ENCODE measurements around the gene WWOX.

Gene WWOX

GRCh38 chr16:78519896-78520295, 420.4 kb downstream of the WWOX start:
- no peak overlapping the region for H3K4me3 ChIP-seq (IDR thresholded peaks at IDR 0.05; ENCODE audit: insufficient read depth, low read depth, low read length)
- H4K20me1 ChIP-seq (ENCODE audit: insufficient read depth) = no peaks in the 10 kb centered on the region
- H3K4me1 ChIP-seq (ENCODE audit: low read depth, poor library complexity, severe bottlenecking) = no peaks in the 10 kb centered on the region
- no peaks in the 10 kb centered on the region for H3K79me2 ChIP-seq (ENCODE audit: insufficient read depth, low read depth)
- TF ChIP-seq CTCF (conservative IDR thresholded peaks at IDR 0.05; ENCODE audit: low read depth, low read length) = no peak
- H3K27ac ChIP-seq = no peak overlapping the region
- no peaks in the 10 kb centered on the region for H3K36me3 ChIP-seq (ENCODE audit: insufficient read depth)
- no peak overlapping the region for H3K9ac ChIP-seq
- H3K4me2 ChIP-seq = no peak overlapping the region
- H2AFZ ChIP-seq (ENCODE audit: low read depth) = no peak overlapping the region
- no peaks in the 10 kb centered on the region for H3K27me3 ChIP-seq (ENCODE audit: insufficient read depth, low read depth)

GRCh38 chr16:78520470-78520869, 421.0 kb downstream of the WWOX start:
- Histone ChIP-seq H3K27me3 (ENCODE audit: insufficient read depth, low read depth) (no peaks in the 10 kb centered on the region), H3K9ac (no peak overlapping the region), H3K36me3 (ENCODE audit: insufficient read depth) (no peaks in the 10 kb centered on the region), H3K27ac (no peak overlapping the region), H4K20me1 (ENCODE audit: insufficient read depth) (no peaks in the 10 kb centered on the region), H3K4me3 (IDR thresholded peaks at IDR 0.05; ENCODE audit: insufficient read depth, low read depth, low read length) (no peak overlapping the region), H3K4me1 (ENCODE audit: low read depth, poor library complexity, severe bottlenecking) (no peaks in the 10 kb centered on the region), H3K4me2 (no peak overlapping the region), H3K79me2 (ENCODE audit: insufficient read depth, low read depth) (no peaks in the 10 kb centered on the region), H2AFZ (ENCODE audit: low read depth) (no peak overlapping the region)
- TF ChIP-seq CTCF (conservative IDR thresholded peaks at IDR 0.05; ENCODE audit: low read depth, low read length) = no peak

- Histone ChIP-seq H3K9ac (no peak overlapping the region), H2AFZ (ENCODE audit: low read depth) (no peak overlapping the region), H3K27ac (no peak overlapping the region), H3K36me3 (ENCODE audit: insufficient read depth) (no peaks in the 10 kb centered on the region), H3K79me2 (ENCODE audit: insufficient read depth, low read depth) (no peaks in the 10 kb centered on the region), H3K4me1 (ENCODE audit: low read depth, poor library complexity, severe bottlenecking) (no peaks in the 10 kb centered on the region), H3K27me3 (ENCODE audit: insufficient read depth, low read depth) (no peaks in the 10 kb centered on the region), H3K4me2 (no peak overlapping the region), H4K20me1 (ENCODE audit: insufficient read depth) (no peaks in the 10 kb centered on the region), H3K4me3 (IDR thresholded peaks at IDR 0.05; ENCODE audit: insufficient read depth, low read depth, low read length) (no peak overlapping the region)
- TF ChIP-seq CTCF (conservative IDR thresholded peaks at IDR 0.05; ENCODE audit: low read depth, low read length) = no peak
Measured at GRCh38 chr16:78522327-78522726, 422.9 kb downstream of the WWOX start.

- TF ChIP-seq CTCF (conservative IDR thresholded peaks at IDR 0.05; ENCODE audit: low read depth, low read length) = no peak
Measured at GRCh38 chr16:78523212-78523985, 423.9 kb downstream of the WWOX start.

More at GRCh38 chr16:78523212-78523985, 423.9 kb downstream of the WWOX start:
- H2AFZ ChIP-seq (ENCODE audit: low read depth) = no peak overlapping the region
- no peaks in the 10 kb centered on the region for H3K79me2 ChIP-seq (ENCODE audit: insufficient read depth, low read depth)
- H4K20me1 ChIP-seq (ENCODE audit: insufficient read depth) = no peaks in the 10 kb centered on the region
- no peak overlapping the region for H3K4me3 ChIP-seq (IDR thresholded peaks at IDR 0.05; ENCODE audit: insufficient read depth, low read depth, low read length)
- H3K27ac ChIP-seq = no peak overlapping the region
- no peak overlapping the region for H3K9ac ChIP-seq
- no peak overlapping the region for H3K4me2 ChIP-seq
- no peaks in the 10 kb centered on the region for H3K4me1 ChIP-seq (ENCODE audit: low read depth, poor library complexity, severe bottlenecking)
- H3K27me3 ChIP-seq (ENCODE audit: insufficient read depth, low read depth) = no peaks in the 10 kb centered on the region
- H3K36me3 ChIP-seq (ENCODE audit: insufficient read depth) = no peaks in the 10 kb centered on the region

Data from KMS-11 (cell line).